GM19455 (cell line): ENCODE data around the gene AGAP9.
"Not testable (repeated sequence)": the region's sequence is repeated elsewhere in the genome, so short reads cannot be mapped to it uniquely, and the experiment has no call there.

ENCODE experiments used
- ATAC-seq: cut with Tn5 transposase; IDR thresholded peaks from one replicate; pipeline ENCODE4 v1.9.1; 2021; ENCODE audit not compliant: unreplicated experiment

Gene AGAP9

GRCh38 chr10:47523475-47523874, at the start of gene AGAP9:
TSS of gene AGAP9 (minus strand) at chr10:47523638. CDS start at chr10:47523526, 112 bp downstream.
- ATAC-seq = not testable (repeated sequence)

GRCh38 chr10:47571138-47571912, 47.9 kb upstream of the AGAP9 start:
- ATAC-seq = not testable (repeated sequence)

GRCh38 chr10:47566757-47567156, 43.3 kb upstream of the AGAP9 start:
- not testable (repeated sequence) for ATAC-seq

GRCh38 chr10:47566108-47566699, 42.8 kb upstream of the AGAP9 start:
- ATAC-seq = not testable (repeated sequence)

GRCh38 chr10:47565517-47565920, 42.1 kb upstream of the AGAP9 start:
- ATAC-seq = not testable (repeated sequence)

GRCh38 chr10:47564953-47565352, 41.5 kb upstream of the AGAP9 start:
- not testable (repeated sequence) for ATAC-seq

- ATAC-seq = not testable (repeated sequence)
Observed at GRCh38 chr10:47564318-47564717, 40.9 kb upstream of the AGAP9 start.

GRCh38 chr10:47560452-47560851, 37.0 kb upstream of the AGAP9 start:
- not testable (repeated sequence) for ATAC-seq

- not testable (repeated sequence) for ATAC-seq
Observed at GRCh38 chr10:47559718-47560308, 36.4 kb upstream of the AGAP9 start.

GRCh38 chr10:47558109-47558508, 34.7 kb upstream of the AGAP9 start:
- ATAC-seq = not testable (repeated sequence)

GRCh38 chr10:47557616-47558015, 34.2 kb upstream of the AGAP9 start:
- not testable (repeated sequence) for ATAC-seq

- not testable (repeated sequence) for ATAC-seq
Observed at GRCh38 chr10:47555334-47555733, 31.9 kb upstream of the AGAP9 start.

GRCh38 chr10:47554552-47554951, 31.1 kb upstream of the AGAP9 start:
- not testable (repeated sequence) for ATAC-seq

GRCh38 chr10:47553860-47554247, 30.4 kb upstream of the AGAP9 start:
- not testable (repeated sequence) for ATAC-seq

- ATAC-seq = peak; percentile 95
Observed at GRCh38 chr10:47553214-47553859, 29.9 kb upstream of the AGAP9 start.

- ATAC-seq = peak; percentile 28
Observed at GRCh38 chr10:47552719-47553118, 29.3 kb upstream of the AGAP9 start.

- ATAC-seq = not testable (repeated sequence)
Observed at GRCh38 chr10:47547286-47547685, 23.8 kb upstream of the AGAP9 start.

GRCh38 chr10:47536430-47536829, 13.0 kb upstream of the AGAP9 start:
- not testable (repeated sequence) for ATAC-seq

GRCh38 chr10:47502313-47502712, 21.1 kb downstream of the AGAP9 start:
- not testable (repeated sequence) for ATAC-seq

GRCh38 chr10:47494226-47494625, 29.2 kb downstream of the AGAP9 start:
- not testable (repeated sequence) for ATAC-seq

GRCh38 chr10:47491600-47491999, 31.8 kb downstream of the AGAP9 start, which contains the start of gene FAM25G:
TSS of gene FAM25G (minus strand) at chr10:47491700. CDS start at chr10:47491674, 26 bp downstream.
- ATAC-seq = not testable (repeated sequence)
